HepG2 (cell line): ENCODE results near the gene PAX7. TPM values are rescaled to one million over a fixed set of nuclear protein-coding genes. Genes with fewer than 3 reads are reported as not detected.

Experiments
- ATAC-seq: fragments of 200-7000 bp; cut with Tn5 transposase; 3 replicates; pipeline ENCODE4 v1.9.1; 2020; ENCODE audit warnings: mild to moderate bottlenecking, moderate library complexity
- BruUV-seq: library from RNA; stranded (reverse); fragments of 400-500 nt; replicated peaks from 2 replicates; lab custom pipeline; 2021; lab: Mats Ljungman, UMichigan
- CTCF ChIA-PET: fragments of 300-600 bp; formaldehyde crosslinking; extraction: SDS; loops from one replicate; lab custom pipeline; 2021; ENCODE audit warnings: low total read pairs, inconsistent platforms, low intra/inter-chr PET ratio; lab: Yijun Ruan, JAX
- POLR2A ChIA-PET: fragments of 350-600 bp; sonication (Branson Sonifier 250); formaldehyde crosslinking; loops from one replicate; lab custom pipeline; 2020; ENCODE audit warnings: antibody characterized with exemption, inconsistent platforms; lab: Yijun Ruan, JAX
- DNase-seq: peaks from one replicate; pipeline ENCODE4 v3.0.0-alpha.2; 2015; ENCODE audit warnings: low spot score
- FAIRE-seq: peaks from 3 replicates; lab custom pipeline; 2011; peaks lifted over from hg19 to GRCh38; lab: Jason Lieb, UNC
- H2AFZ ChIP-seq: one replicate; pipeline ENCODE4 v1.6.1; 2011; ENCODE audit warnings: low read length, inconsistent platforms
- H3K27ac ChIP-seq: fragments of 300-600 bp; 3 replicates; pipeline ENCODE4 v1.8.0; 2011; ENCODE audit warnings: mixed run types, mild to moderate bottlenecking, mixed read lengths, low read length, inconsistent platforms; ENCODE audit not compliant: insufficient read depth; ENCODE audit errors: extremely low read length
- H3K27me3 ChIP-seq, 2 experiments: fragments of 200-600 bp in 1 of 2; 2 replicates in 1 of 2; 3 replicates in 1 of 2; pipeline versions ENCODE4 v1.6.0 to v1.8.0; 2011; ENCODE audit warnings: low read length in 2 of 2, mild to moderate bottlenecking in 2 of 2, moderate library complexity in 2 of 2, inconsistent platforms in 1 of 2; ENCODE audit not compliant: insufficient read depth in 2 of 2, control insufficient read depth in 1 of 2
- H3K36me3 ChIP-seq, 2 experiments: fragments of 200-600 bp in 1 of 2; replicated peaks in 1 of 2; 2 replicates in 1 of 2; 3 replicates in 1 of 2; pipeline versions ENCODE4 v1.5.1 to v1.8.0; 2011; ENCODE audit warnings: low read length in 2 of 2, inconsistent platforms in 1 of 2; ENCODE audit not compliant: insufficient read depth in 2 of 2, control insufficient read depth in 1 of 2
- H3K4me1 ChIP-seq: 2 replicates; pipeline ENCODE4 v1.5.1; 2012; ENCODE audit warnings: low read length, inconsistent platforms; ENCODE audit not compliant: insufficient read depth
- H3K4me2 ChIP-seq: 2 replicates; pipeline ENCODE4 v1.6.0; 2011; ENCODE audit warnings: low read depth, low read length, inconsistent platforms
- H3K4me3 ChIP-seq, 3 experiments: fragments of 200-600 bp in 1 of 3; sonication (generic), shearing (Covaris generic) in 1 of 3; replicated peaks in 1 of 3; 2 replicates each; pipeline ENCODE4 v1.5.1; 2011 to 2016; ENCODE audit warnings: low read length in 3 of 3, inconsistent platforms in 2 of 3, low read depth in 2 of 3, mild to moderate bottlenecking in 2 of 3, control low read depth in 1 of 3, mixed read lengths in 1 of 3; ENCODE audit not compliant: insufficient read depth in 1 of 3
- H3K79me2 ChIP-seq: one replicate; pipeline ENCODE4 v1.6.1; 2011; ENCODE audit warnings: low read length, inconsistent platforms; ENCODE audit not compliant: insufficient read depth
- H3K9ac ChIP-seq: 2 replicates; pipeline ENCODE4 v1.6.0; 2011; ENCODE audit warnings: mild to moderate bottlenecking, low read depth, low read length, inconsistent platforms; ENCODE audit not compliant: insufficient read depth
- H3K9me3 ChIP-seq: 2 replicates; pipeline ENCODE4 v1.5.1; 2012; ENCODE audit warnings: mild to moderate bottlenecking, low read length
- H4K20me1 ChIP-seq: 2 replicates; pipeline ENCODE4 v1.6.0; 2011; ENCODE audit warnings: inconsistent platforms, mild to moderate bottlenecking, low read length, moderate library complexity; ENCODE audit not compliant: insufficient read depth
- BCL6 ChIP-seq: IDR thresholded peaks from 2 replicates; pipeline ENCODE4 v1.6.1; 2016; ENCODE audit warnings: missing genetic modification reagents, missing compliant biosample characterization
- MEIS2 ChIP-seq: sonication (generic); formaldehyde crosslinking; IDR thresholded peaks from 2 replicates; pipeline ENCODE4 v1.9.0; 2021; ENCODE audit warnings: mild to moderate bottlenecking, missing genetic modification reagents
- TFAP4 ChIP-seq: sonication (generic); IDR thresholded peaks from 2 replicates; pipeline ENCODE4 v1.6.1; 2016; ENCODE audit warnings: low read depth, borderline replicate concordance
- ZBTB46 ChIP-seq: sonication (generic); formaldehyde crosslinking; IDR thresholded peaks from 2 replicates; pipeline ENCODE4 v1.4.0; 2020; ENCODE audit warnings: mild to moderate bottlenecking, missing genetic modification reagents, borderline replicate concordance
- ZNF235 ChIP-seq: sonication (generic); formaldehyde crosslinking; IDR thresholded peaks from 2 replicates; pipeline ENCODE4 v1.8.1; 2023; ENCODE audit warnings: mild to moderate bottlenecking, missing genetic modification reagents, borderline replicate concordance
- ZNF772 ChIP-seq: sonication (generic); formaldehyde crosslinking; IDR thresholded peaks from 2 replicates; pipeline ENCODE4 v1.5.0; 2020; ENCODE audit warnings: mild to moderate bottlenecking, missing genetic modification reagents
- WGBS: methylation state at CpG from one replicate; pipeline ENCODE4 v1.1.6; 2017; ENCODE audit warnings: low lambda C conversion rate; 5-methylcytosine and 5-hydroxymethylcytosine counted together
- in situ Hi-C: cut with HindIII; loops from 2 replicates; pipeline ENCODE4 v1.10.0; 2017; ENCODE audit warnings: low pct_unique_long_range_greater_than_20kb; ENCODE audit not compliant: extremely low pct_ligation_motif_present
- intact Hi-C: fragments of 100-400 bp; cut with micrococcal nuclease; formaldehyde crosslinking; loops from one replicate; pipeline ENCODE4 v1.10.0; 2022; ENCODE audit not compliant: unreplicated experiment
- polyA plus RNA-seq, 8 experiments: library from polyadenylated mRNA; depleted of rRNA in 3 of 8; stranded (reverse) in 7 of 8; unstranded in 1 of 8; fragments of >200 nt; fragmentation: Illumina TruSeq in 4 of 8; extraction: Trizol in 4 of 8; gene quantifications; 2 replicates each; pipeline versions ENCODE4 v1.2.1 to v1.2.3, GENCODE V29; 2011 to 2016; ENCODE audit warnings: low read depth in 4 of 8, missing spikeins in 1 of 8, mixed read lengths in 1 of 8; ENCODE audit not compliant: insufficient read depth in 1 of 8
- total RNA-seq, 5 experiments: library from RNA; depleted of rRNA; stranded (reverse); fragments of >200 nt; fragmentation: Illumina TruSeq; extraction: Trizol; gene quantifications; 2 replicates each; pipeline ENCODE4 v1.2.3, GENCODE V29; 2016; ENCODE audit warnings: low read depth in 1 of 5
- TF ChIP-seq, protein P1 (sequence below), 2 experiments: fragments of 450-650 bp in 1 of 2; sonication (generic) in 1 of 2; formaldehyde crosslinking; IDR thresholded peaks; 2 replicates each; pipeline versions ENCODE4 v1.5.0 to v1.8.0; 2020 to 2022; ENCODE audit warnings: mild to moderate bottlenecking in 1 of 2, missing genetic modification reagents in 1 of 2
- TF ChIP-seq, protein P2 (sequence below): sonication (generic); formaldehyde crosslinking; IDR thresholded peaks from 2 replicates; pipeline ENCODE4 v1.4.0; 2020; ENCODE audit warnings: missing genetic modification reagents

The PAX7 gene
- total and polyA plus RNA-seq, 2 of the 13 experiments (the other 11 are each of a cell fraction or from before 2014, with no cell fraction given), result not detected

DNA sequence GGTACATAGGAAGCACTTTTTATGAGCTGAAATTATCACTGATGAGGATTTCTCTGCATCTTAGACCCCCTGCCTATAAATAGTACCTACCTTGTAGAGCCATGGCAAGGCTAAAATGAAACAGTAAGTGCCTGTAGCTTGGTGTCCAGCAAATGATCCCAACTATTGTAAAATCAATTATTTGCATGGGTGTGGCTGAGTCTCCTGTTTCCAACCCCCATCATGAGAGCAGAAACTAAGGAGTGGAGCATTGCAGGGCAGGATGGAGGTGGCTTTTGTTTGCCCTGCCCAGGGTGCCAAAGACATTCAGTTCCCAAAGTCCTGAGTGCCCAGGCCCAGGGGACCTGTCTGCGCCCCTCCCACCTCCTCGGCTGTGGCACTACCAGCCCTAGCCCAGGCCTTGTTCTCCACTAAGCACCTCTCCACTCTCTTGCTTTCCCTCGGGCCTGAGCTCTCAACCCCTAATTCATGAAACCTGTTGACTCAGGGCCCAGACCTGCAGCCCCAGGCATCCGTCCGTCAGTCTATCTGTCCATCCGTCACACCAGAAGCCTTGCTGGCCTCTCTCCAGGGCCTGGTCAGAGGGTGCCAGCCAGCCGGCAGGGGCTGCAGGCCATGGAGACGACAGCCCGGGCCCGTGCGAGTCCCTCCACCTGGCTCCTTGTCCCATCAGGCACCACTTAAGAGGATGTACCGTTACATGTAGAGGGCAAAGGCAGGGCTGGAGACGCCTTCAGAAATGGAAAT lies 39.6 kb downstream of the PAX7 start (continued):
- TF ChIP-seq TFAP4 (no peak), BCL6 (no peak), MEIS2 (no peak), ZNF772 (CRISPR knock-in tag) (no peak)
- TF ChIP-seq, protein P1, sequence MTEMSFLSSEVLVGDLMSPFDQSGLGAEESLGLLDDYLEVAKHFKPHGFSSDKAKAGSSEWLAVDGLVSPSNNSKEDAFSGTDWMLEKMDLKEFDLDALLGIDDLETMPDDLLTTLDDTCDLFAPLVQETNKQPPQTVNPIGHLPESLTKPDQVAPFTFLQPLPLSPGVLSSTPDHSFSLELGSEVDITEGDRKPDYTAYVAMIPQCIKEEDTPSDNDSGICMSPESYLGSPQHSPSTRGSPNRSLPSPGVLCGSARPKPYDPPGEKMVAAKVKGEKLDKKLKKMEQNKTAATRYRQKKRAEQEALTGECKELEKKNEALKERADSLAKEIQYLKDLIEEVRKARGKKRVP (CRISPR knock-in tag; IDR thresholded peaks at IDR 0.05), result no peak
- TF ChIP-seq, all 625 proteins: peak for 0

- Histone ChIP-seq H3K9ac (no peak overlapping the region), H3K36me3 (no peaks in the 10 kb centered on the region), H2AFZ (no peak overlapping the region), H3K4me2 (no peak overlapping the region), H3K27me3 (peaks cover 9 to 64% of the 10 kb centered on the region in 2 experiments; a peak in 4 of 5 replicates), H3K4me1 (no peaks in the 10 kb centered on the region), H3K9me3 (no peaks in the 10 kb centered on the region), H4K20me1 (no peaks in the 10 kb centered on the region; the same call in 1 of the 2 replicates), H3K4me3 (no peak overlapping the region), H3K79me2 (no peaks in the 10 kb centered on the region), H3K27ac (no peak overlapping the region)
- WGBS, result 5% methylated on average over 4 of the region's 5 CpGs
- DNase-seq, result no peak
- ChIA-PET CTCF (no interaction called here), POLR2A (no interaction called here)
- intact Hi-C loops, result no loop called here
- no TSS peak for BruUV-seq
- FAIRE-seq, result no peak
- in situ Hi-C loops, result no loop called here
- TF ChIP-seq ZNF235 (CRISPR knock-in tag) (no peak), ZBTB46 (CRISPR knock-in tag) (no peak)
- TF ChIP-seq, protein P2, sequence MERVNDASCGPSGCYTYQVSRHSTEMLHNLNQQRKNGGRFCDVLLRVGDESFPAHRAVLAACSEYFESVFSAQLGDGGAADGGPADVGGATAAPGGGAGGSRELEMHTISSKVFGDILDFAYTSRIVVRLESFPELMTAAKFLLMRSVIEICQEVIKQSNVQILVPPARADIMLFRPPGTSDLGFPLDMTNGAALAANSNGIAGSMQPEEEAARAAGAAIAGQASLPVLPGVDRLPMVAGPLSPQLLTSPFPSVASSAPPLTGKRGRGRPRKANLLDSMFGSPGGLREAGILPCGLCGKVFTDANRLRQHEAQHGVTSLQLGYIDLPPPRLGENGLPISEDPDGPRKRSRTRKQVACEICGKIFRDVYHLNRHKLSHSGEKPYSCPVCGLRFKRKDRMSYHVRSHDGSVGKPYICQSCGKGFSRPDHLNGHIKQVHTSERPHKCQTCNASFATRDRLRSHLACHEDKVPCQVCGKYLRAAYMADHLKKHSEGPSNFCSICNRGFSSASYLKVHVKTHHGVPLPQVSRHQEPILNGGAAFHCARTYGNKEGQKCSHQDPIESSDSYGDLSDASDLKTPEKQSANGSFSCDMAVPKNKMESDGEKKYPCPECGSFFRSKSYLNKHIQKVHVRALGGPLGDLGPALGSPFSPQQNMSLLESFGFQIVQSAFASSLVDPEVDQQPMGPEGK (CRISPR knock-in tag), result no peak
- no peak for ATAC-seq
These were observed 40.2 kb downstream of the PAX7 start for GRCh38 chr1:18670868-18671225.
